Karpas-422 (cell line): ENCODE measurements around the gene TIMM29. TPM values are rescaled to one million over a fixed set of nuclear protein-coding genes. Genes with fewer than 3 reads are reported as not detected.
A peak's percentile ranks its signal among the peaks of the same experiment; 100 is the strongest.

Experiments used
- DNase-seq: peaks from one replicate; pipeline ENCODE4 v3.0.0-alpha.2; 2015
- H2AFZ ChIP-seq: fragments of 200-600 bp; sonication (generic); 2 replicates; pipeline ENCODE4 v1.6.1; 2014; ENCODE audit warnings: antibody characterized with exemption, low read length, mixed read lengths
- H3K27ac ChIP-seq: fragments of 200-600 bp; sonication (generic); 2 replicates; pipeline ENCODE4 v1.5.1; 2014; ENCODE audit warnings: mild to moderate bottlenecking, low read length, moderate library complexity
- H3K27me3 ChIP-seq: fragments of 200-600 bp; sonication (generic); 2 replicates; pipeline ENCODE4 v1.6.1; 2014; ENCODE audit warnings: low read length, mixed read lengths
- H3K36me3 ChIP-seq: fragments of 200-600 bp; sonication (generic); 2 replicates; pipeline ENCODE4 v1.6.1; 2014; ENCODE audit warnings: low read length, mixed read lengths; ENCODE audit not compliant: insufficient read depth
- H3K4me1 ChIP-seq: fragments of 200-600 bp; sonication (generic); 2 replicates; pipeline ENCODE4 v1.6.1; 2014; ENCODE audit warnings: mild to moderate bottlenecking, low read length, mixed read lengths
- H3K4me2 ChIP-seq: fragments of 200-600 bp; sonication (generic); 2 replicates; pipeline ENCODE4 v1.6.1; 2014; ENCODE audit warnings: low read length, low read depth, mild to moderate bottlenecking; ENCODE audit not compliant: poor library complexity, severe bottlenecking
- H3K4me3 ChIP-seq: fragments of 200-600 bp; sonication (generic); 2 replicates; pipeline ENCODE4 v1.5.1; 2014; ENCODE audit warnings: mild to moderate bottlenecking, antibody characterized with exemption, low read length, mixed read lengths
- H3K79me2 ChIP-seq: fragments of 200-600 bp; sonication (generic); 2 replicates; pipeline ENCODE4 v1.6.1; 2014; ENCODE audit warnings: mild to moderate bottlenecking, low read length, mixed read lengths
- H3K9ac ChIP-seq: fragments of 200-600 bp; sonication (generic); 2 replicates; pipeline ENCODE4 v1.6.0; 2014; ENCODE audit warnings: low read length
- H3K9me2 ChIP-seq: fragments of 200-600 bp; sonication (generic), shearing (Covaris generic); replicated peaks from 2 replicates; pipeline ENCODE4 v1.6.0; 2014; ENCODE audit warnings: mild to moderate bottlenecking, low read length, moderate library complexity; ENCODE audit not compliant: insufficient read depth
- H3K9me3 ChIP-seq: fragments of 300-700, 200-600 bp; sonication (generic); 2 replicates; pipeline ENCODE4 v1.6.1; 2014; ENCODE audit warnings: low read length, mixed read lengths
- H4K20me1 ChIP-seq: fragments of 200-600 bp; sonication (generic); 2 replicates; pipeline ENCODE4 v1.6.1; 2014; ENCODE audit warnings: mild to moderate bottlenecking, antibody characterized with exemption, low read length, low read depth; ENCODE audit not compliant: insufficient read depth
- total RNA-seq: library from RNA; depleted of rRNA; stranded (reverse); fragments of >200 nt; shearing (Covaris generic); gene quantifications from 2 replicates; pipeline ENCODE4 v1.2.3, GENCODE V29; 2014; ENCODE audit warnings: low replicate concordance; rRNA removed

Gene TIMM29
- total RNA-seq, result 16.5 and 28.1 TPM in 2 replicates

- Histone ChIP-seq H3K4me2 (peak within 1 kb of the TSS; percentile 99), H3K4me3 (peak within 1 kb of the TSS; percentile 99), H4K20me1 (peaks cover 9% of the 10 kb centered on the region; the same call in 1 of the 2 replicates), H2AFZ (peak within 1 kb of the TSS; percentile 81), H3K4me1 (peaks cover 22% of the 10 kb centered on the region), H3K79me2 (peaks cover 43% of the 10 kb centered on the region), H3K9me3 (no peaks in the 10 kb centered on the region), H3K9ac (peak within 1 kb of the TSS; percentile 95), H3K9me2 (no peaks in the 10 kb centered on the region), H3K36me3 (peaks cover 5% of the 10 kb centered on the region; the same call in 1 of the 2 replicates), H3K27ac (peak within 1 kb of the TSS; percentile 60), H3K27me3 (no peaks in the 10 kb centered on the region)
- DNase-seq, result peak; percentile 99
Observed at GRCh38 chr19:10928563-10929401, at the start of gene TIMM29, which contains the start of gene YIPF2. Gene TIMM29 (plus strand): TSS chr19:10928811. CDS start chr19:10928823, 12 bp downstream. Gene YIPF2 (minus strand): TSS chr19:10928639. CDS start chr19:10928410, 229 bp downstream.

- Histone ChIP-seq H3K9me2 (no peaks in the 10 kb centered on the region), H3K9ac (no peak overlapping the region), H3K27ac (no peak overlapping the region), H3K4me3 (no peak overlapping the region), H3K36me3 (no peaks in the 10 kb centered on the region), H3K79me2 (peaks cover 92% of the 10 kb centered on the region), H3K4me2 (no peak overlapping the region), H4K20me1 (no peaks in the 10 kb centered on the region), H3K27me3 (no peaks in the 10 kb centered on the region), H3K9me3 (no peaks in the 10 kb centered on the region), H2AFZ (no peak overlapping the region), H3K4me1 (peaks cover 55% of the 10 kb centered on the region)
- DNase-seq, result no peak
Observed at GRCh38 chr19:10881403-10882107, 47.1 kb upstream of the TIMM29 start.

- Histone ChIP-seq H3K79me2 (peaks cover 92% of the 10 kb centered on the region), H3K9ac (no peak overlapping the region), H3K4me1 (peaks cover 55% of the 10 kb centered on the region), H3K4me3 (no peak overlapping the region), H3K36me3 (no peaks in the 10 kb centered on the region), H3K4me2 (no peak overlapping the region), H3K9me3 (no peaks in the 10 kb centered on the region), H3K27me3 (no peaks in the 10 kb centered on the region), H2AFZ (no peak overlapping the region), H4K20me1 (no peaks in the 10 kb centered on the region), H3K27ac (no peak overlapping the region), H3K9me2 (no peaks in the 10 kb centered on the region)
- DNase-seq, result no peak
Observed at GRCh38 chr19:10882108-10882457, 46.5 kb upstream of the TIMM29 start.

GRCh38 chr19:10884274-10884673 lies 44.3 kb upstream of the TIMM29 start:
- Histone ChIP-seq H3K9ac (no peak overlapping the region), H3K4me1 (peaks cover 57% of the 10 kb centered on the region), H3K36me3 (no peaks in the 10 kb centered on the region), H3K79me2 (peaks cover 80% of the 10 kb centered on the region), H3K9me3 (no peaks in the 10 kb centered on the region), H3K27ac (no peak overlapping the region), H2AFZ (no peak overlapping the region), H3K9me2 (no peaks in the 10 kb centered on the region), H4K20me1 (no peaks in the 10 kb centered on the region), H3K27me3 (no peaks in the 10 kb centered on the region), H3K4me3 (no peak overlapping the region), H3K4me2 (no peak overlapping the region)
- DNase-seq, result no peak

DNA sequence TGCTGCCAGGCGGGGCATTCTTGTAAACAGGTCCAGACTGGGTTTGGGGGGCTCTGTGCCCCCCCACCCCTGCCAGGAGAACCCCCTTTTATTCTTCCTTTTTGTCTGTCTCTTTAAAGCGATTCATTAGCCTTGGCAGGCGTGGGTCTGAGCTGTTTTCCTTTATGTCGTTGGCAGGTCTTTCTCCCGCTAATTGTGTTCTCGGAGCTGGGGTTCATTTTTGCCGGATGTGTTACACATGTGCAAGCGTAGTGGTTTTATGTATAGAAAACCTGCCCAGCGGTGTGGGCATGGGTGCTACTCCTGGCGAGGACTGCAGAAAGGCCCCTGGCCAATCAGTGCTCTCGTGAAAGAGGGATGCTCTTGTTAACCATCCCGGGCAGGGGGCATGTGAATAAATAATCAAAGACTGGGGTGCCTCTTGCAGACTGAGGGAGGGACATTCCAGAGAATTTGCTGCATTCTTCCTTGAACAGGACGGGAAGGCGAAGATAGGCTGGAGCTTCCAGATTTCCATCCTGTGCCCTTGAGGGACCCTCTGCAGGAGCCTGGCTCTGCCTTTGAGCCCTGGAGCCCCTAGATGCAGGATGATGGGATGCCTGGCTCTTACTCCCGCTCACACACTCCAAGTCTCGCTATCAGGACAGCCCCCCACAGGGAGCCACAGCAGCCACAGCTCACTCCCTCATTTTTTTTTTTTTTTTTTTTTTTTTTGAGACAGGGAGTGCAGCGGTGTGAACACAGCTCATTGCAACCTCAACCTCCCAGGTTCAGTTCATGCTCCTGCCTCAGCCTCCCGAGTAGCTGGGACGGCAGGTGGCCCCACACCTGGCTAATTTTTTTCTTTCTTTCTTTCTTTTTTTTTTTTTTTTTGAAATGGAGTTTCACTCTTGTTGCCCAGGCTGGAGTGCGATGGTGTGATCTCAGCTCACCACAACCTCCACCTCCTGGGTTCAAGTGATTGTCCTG lies 43.1 kb upstream of the TIMM29 start:
- Histone ChIP-seq H2AFZ (no peak overlapping the region), H3K9me3 (no peaks in the 10 kb centered on the region), H3K9ac (no peak overlapping the region), H3K36me3 (no peaks in the 10 kb centered on the region), H3K27me3 (no peaks in the 10 kb centered on the region), H3K79me2 (peaks cover 80% of the 10 kb centered on the region), H3K9me2 (no peaks in the 10 kb centered on the region), H3K4me1 (peaks cover 56% of the 10 kb centered on the region), H4K20me1 (no peaks in the 10 kb centered on the region), H3K4me2 (no peak overlapping the region), H3K27ac (no peak overlapping the region), H3K4me3 (no peak overlapping the region)
- DNase-seq, result no peak

GRCh38 chr19:10887616-10888367 lies 40.8 kb upstream of the TIMM29 start:
- Histone ChIP-seq H3K4me3 (peak overlapping the region; percentile 58), H3K79me2 (peaks cover 75% of the 10 kb centered on the region), H3K4me1 (peaks cover 55% of the 10 kb centered on the region), H3K27me3 (no peaks in the 10 kb centered on the region), H3K9ac (peak overlapping the region; percentile 78), H2AFZ (no peak overlapping the region), H3K9me3 (no peaks in the 10 kb centered on the region), H3K9me2 (no peaks in the 10 kb centered on the region), H3K27ac (peak overlapping the region; percentile 98), H4K20me1 (no peaks in the 10 kb centered on the region), H3K4me2 (peak overlapping the region; percentile 70), H3K36me3 (no peaks in the 10 kb centered on the region)
- peak; percentile 76 for DNase-seq

DNA sequence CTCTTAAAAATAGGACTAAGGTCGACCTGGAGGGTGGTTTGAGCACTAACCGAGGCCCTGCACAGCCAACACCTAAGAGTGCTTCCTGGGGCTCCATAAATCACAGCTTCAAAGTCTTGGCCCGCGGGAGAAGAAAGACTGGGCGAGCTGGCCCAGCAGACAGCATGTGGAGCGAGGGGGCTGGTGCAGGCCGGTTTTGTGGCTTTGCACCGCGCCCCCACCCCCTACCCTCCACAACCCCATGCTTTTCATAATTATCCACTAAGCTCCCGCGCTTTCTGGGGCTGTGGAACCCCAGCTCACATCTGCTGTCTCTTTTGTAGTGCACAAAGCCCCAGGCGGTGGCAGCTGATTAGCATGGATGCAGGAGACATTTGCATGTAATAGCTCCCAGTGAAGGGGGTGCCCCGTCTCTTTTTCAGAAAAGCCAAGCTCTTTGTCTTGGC lies 40.2 kb upstream of the TIMM29 start:
- Histone ChIP-seq H3K9me2 (no peaks in the 10 kb centered on the region), H3K9ac (peak overlapping the region; percentile 78), H3K4me2 (peak overlapping the region; percentile 70), H3K4me3 (peak overlapping the region; percentile 58), H3K9me3 (no peaks in the 10 kb centered on the region), H2AFZ (no peak overlapping the region), H3K36me3 (no peaks in the 10 kb centered on the region), H3K4me1 (peaks cover 55% of the 10 kb centered on the region), H4K20me1 (no peaks in the 10 kb centered on the region), H3K27me3 (no peaks in the 10 kb centered on the region), H3K27ac (peak overlapping the region; percentile 98), H3K79me2 (peaks cover 71% of the 10 kb centered on the region)
- DNase-seq, result peak; percentile 96
